HEK293T (cell line): ENCODE measurements around the gene MRPL48.

Experiments used
- ARNT ChIP-seq: fragments of 450-650 bp; IDR thresholded peaks from 2 replicates; pipeline ENCODE4 v1.6.1; 2017; ENCODE audit warnings: mild to moderate bottlenecking
- BHLHE40 ChIP-seq: fragments of 450-650 bp; IDR thresholded peaks from 2 replicates; pipeline ENCODE4 v1.6.1; 2016; ENCODE audit warnings: mild to moderate bottlenecking, moderate library complexity, borderline replicate concordance
- ELF4 ChIP-seq: fragments of 450-650 bp; IDR thresholded peaks from 2 replicates; pipeline ENCODE4 v1.6.1; 2017; ENCODE audit warnings: antibody characterized with exemption
- FOXA1 ChIP-seq: fragments of 450-650 bp; IDR thresholded peaks from 2 replicates; pipeline ENCODE4 v1.6.1; 2016; ENCODE audit warnings: mild to moderate bottlenecking
- FOXK2 ChIP-seq: fragments of 450-650 bp; IDR thresholded peaks from 2 replicates; pipeline ENCODE4 v1.6.1; 2016; ENCODE audit warnings: mild to moderate bottlenecking
- FOXM1 ChIP-seq: fragments of 450-650 bp; IDR thresholded peaks from 2 replicates; pipeline ENCODE4 v1.6.1; 2017; ENCODE audit warnings: mild to moderate bottlenecking, borderline replicate concordance
- HDGF ChIP-seq: fragments of 450-650 bp; IDR thresholded peaks from 2 replicates; pipeline ENCODE4 v1.6.1; 2017; ENCODE audit warnings: antibody characterized with exemption, borderline replicate concordance
- LEF1 ChIP-seq: fragments of 450-650 bp; IDR thresholded peaks from 2 replicates; pipeline ENCODE4 v1.6.1; 2017; ENCODE audit warnings: mild to moderate bottlenecking, borderline replicate concordance
- NFRKB ChIP-seq: fragments of 450-650 bp; IDR thresholded peaks from 2 replicates; pipeline ENCODE4 v1.6.1; 2016; ENCODE audit warnings: mild to moderate bottlenecking, moderate library complexity
- PKNOX1 ChIP-seq: fragments of 450-650 bp; IDR thresholded peaks from 2 replicates; pipeline ENCODE4 v1.6.1; 2016
- SP1 ChIP-seq: fragments of 450-650 bp; IDR thresholded peaks from 2 replicates; pipeline ENCODE4 v1.6.1; 2017
- SUZ12 ChIP-seq: fragments of 450-650 bp; IDR thresholded peaks from 2 replicates; pipeline ENCODE4 v1.6.1; 2016; ENCODE audit warnings: mild to moderate bottlenecking
- TARDBP ChIP-seq: fragments of 450-650 bp; IDR thresholded peaks from 2 replicates; pipeline ENCODE4 v1.6.1; 2016
- ZNF384 ChIP-seq: fragments of 450-650 bp; IDR thresholded peaks from 2 replicates; pipeline ENCODE4 v1.6.1; 2016

- TF ChIP-seq PKNOX1: no peak
- no peak for TF ChIP-seq FOXM1
- no peak for TF ChIP-seq SUZ12
- TF ChIP-seq BHLHE40: no peak
- TF ChIP-seq ELF4: no peak
- no peak for TF ChIP-seq LEF1
- TF ChIP-seq FOXA1: no peak
- TF ChIP-seq NFRKB: no peak
- no peak for TF ChIP-seq ZNF384
- TF ChIP-seq SP1: no peak
- no peak for TF ChIP-seq HDGF
- TF ChIP-seq ARNT: no peak
- TF ChIP-seq TARDBP: no peak
- TF ChIP-seq FOXK2: no peak
These were observed 8.4 kb downstream of the MRPL48 start for GRCh38 chr11:73795925-73796632.
